Retinal pigment epithelial cell (primary cell): ENCODE measurements around the gene SLC36A3.

Experiments used
- DNase-seq: peaks from one replicate; pipeline ENCODE4 v3.0.0-alpha.2; 2010; ENCODE audit warnings: low read depth
- H3K4me3 ChIP-seq: 2 replicates; pipeline ENCODE4 v1.5.1; 2011; ENCODE audit warnings: mild to moderate bottlenecking, low read length, control low read depth, moderate library complexity
- TF ChIP-seq, protein P1 (sequence below): conservative IDR thresholded peaks from 2 replicates; pipeline ENCODE4 v1.5.1; 2011; ENCODE audit warnings: low read depth, low read length, control low read depth, inconsistent platforms

SLC36A3 gene

DNA sequence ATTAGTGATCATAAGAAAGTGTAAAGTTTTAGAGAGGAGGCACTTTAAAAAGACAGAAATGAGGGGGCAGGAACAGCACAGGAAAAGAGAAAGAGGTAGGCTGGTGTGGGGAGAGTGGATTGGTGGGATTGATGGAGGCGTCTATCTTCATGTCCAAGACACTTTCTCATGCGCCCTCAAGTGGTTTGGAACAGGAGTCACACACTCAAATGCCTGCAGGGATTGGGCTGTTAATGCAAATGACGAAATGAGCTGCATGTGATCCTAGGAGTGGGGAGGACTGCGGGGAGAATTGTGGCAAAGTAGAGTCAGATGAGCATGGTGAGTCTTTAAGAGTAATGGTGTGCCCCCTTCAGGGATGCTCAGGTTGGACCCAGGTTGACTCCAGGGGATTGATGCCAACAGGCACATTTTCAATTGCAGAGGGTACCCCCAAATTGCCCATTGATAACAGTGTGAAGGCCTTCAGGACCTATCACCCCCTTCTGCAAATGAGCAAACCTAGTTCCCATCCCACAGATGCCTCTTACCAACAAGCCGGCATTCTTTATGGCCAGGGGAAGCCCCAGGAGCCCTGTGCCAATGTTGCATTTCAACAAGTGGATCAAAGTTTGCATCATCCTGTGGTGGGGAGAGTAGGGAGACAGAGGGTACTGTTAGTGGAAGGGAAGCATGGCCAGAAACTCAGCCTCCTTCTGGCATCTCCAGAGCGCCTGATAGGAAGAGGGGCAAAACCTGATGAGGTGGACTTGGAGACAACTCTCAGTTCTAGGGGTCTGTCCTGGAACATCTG is 5.3 kb downstream of the SLC36A3 start:
- peak; percentile 4 for DNase-seq
- no peak overlapping the region for H3K4me3 ChIP-seq
- TF ChIP-seq, protein P1, sequence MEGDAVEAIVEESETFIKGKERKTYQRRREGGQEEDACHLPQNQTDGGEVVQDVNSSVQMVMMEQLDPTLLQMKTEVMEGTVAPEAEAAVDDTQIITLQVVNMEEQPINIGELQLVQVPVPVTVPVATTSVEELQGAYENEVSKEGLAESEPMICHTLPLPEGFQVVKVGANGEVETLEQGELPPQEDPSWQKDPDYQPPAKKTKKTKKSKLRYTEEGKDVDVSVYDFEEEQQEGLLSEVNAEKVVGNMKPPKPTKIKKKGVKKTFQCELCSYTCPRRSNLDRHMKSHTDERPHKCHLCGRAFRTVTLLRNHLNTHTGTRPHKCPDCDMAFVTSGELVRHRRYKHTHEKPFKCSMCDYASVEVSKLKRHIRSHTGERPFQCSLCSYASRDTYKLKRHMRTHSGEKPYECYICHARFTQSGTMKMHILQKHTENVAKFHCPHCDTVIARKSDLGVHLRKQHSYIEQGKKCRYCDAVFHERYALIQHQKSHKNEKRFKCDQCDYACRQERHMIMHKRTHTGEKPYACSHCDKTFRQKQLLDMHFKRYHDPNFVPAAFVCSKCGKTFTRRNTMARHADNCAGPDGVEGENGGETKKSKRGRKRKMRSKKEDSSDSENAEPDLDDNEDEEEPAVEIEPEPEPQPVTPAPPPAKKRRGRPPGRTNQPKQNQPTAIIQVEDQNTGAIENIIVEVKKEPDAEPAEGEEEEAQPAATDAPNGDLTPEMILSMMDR = peak; percentile 48

DNA sequence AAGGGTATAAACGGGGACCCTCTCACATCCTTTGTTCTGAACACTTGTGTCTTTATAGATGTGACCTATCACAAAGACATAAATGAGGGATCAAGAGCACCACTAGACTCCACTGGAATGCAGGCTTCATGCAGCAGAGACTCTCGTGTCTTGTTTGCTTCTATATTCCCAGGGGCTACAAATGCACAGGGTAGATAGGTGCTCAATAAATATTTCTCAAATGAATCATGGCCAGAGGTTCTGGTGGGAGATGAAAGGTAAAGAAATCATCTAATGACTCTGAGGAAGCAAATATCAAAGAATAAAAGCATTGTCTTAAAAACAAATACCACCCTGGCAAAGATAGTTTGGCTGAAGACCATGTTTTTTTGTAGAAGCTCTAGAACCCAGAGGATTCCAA is 6.6 kb downstream of the SLC36A3 start:
- TF ChIP-seq, protein P1 = no peak
- H3K4me3 ChIP-seq = no peak overlapping the region
- DNase-seq = no peak

DNA sequence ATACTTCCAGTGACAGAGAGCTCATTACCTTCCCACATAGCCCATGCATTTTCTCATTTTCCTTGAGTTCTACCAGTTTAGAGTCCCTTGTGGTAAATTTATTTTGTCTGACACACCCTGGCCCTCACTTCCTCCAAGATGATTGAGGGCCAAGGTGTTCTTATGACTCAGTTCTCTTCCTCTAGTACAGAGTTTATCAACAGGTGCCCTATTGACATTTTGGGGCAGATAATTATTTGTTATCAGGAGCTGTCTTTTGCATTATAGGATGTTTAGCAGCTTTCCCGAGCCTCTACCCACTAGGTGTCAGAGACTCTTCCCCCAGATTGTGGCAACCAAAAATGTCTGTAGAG is 7.1 kb downstream of the SLC36A3 start:
- DNase-seq = no peak
- TF ChIP-seq, protein P1 = no peak
- no peak overlapping the region for H3K4me3 ChIP-seq

DNA sequence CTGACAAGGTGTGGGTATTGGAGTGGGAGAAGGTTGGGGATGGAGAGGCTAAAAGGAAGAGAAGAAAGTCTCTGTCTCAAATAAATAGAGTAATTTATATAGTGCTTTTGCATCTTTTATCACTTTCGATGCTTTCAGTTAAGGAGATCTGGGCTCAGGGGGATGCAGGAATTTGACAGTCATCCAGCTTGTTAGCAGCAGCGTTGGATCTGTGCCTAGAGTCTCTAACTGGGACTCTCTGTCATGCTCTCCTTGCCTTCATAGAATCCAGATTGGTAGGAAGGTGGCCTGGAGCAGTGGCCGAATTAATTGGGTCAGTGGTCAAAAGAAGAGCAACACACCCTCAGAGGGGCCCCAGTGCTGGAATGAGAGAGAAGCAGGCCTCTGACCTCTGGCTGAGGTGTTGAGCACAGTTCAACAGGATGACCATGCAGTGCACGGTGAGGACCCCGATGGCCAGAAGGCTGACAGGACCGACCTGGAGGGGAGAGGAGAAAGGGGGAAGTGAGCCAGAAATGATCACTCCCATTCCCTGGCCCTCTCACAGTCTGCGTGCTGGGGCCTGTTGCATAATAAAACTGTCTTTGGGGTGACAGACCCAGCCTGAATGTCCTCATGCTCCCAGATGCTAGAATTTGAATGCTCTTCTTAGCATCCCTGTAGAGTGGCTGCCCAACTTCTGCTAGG is 7.6 kb downstream of the SLC36A3 start:
- TF ChIP-seq, protein P1 = no peak
- no peak for DNase-seq

DNA sequence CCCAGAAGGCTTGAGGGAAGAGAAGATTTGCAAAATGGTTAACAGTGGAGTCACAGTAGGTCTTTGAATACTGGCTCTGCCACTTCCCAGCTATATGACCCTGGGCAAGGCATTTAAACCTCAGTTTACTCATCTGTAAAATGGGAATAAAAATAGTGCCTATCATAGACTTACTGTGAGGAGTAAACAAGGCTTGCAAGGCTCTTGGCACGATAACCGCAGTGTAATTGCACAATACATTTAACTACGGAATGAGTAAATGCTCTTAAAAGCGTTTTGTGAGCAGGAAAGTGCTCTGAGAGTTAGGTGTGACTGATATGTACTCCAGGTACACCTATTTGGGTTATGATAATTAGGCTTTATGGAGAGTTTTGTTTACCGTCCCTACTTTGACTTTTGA is 8.4 kb downstream of the SLC36A3 start:
- DNase-seq = no peak
- no peak overlapping the region for H3K4me3 ChIP-seq
- TF ChIP-seq, protein P1 = no peak

More for the DNA sequence above, 7.6 kb downstream of the SLC36A3 start:
- no peak overlapping the region for H3K4me3 ChIP-seq

DNA sequence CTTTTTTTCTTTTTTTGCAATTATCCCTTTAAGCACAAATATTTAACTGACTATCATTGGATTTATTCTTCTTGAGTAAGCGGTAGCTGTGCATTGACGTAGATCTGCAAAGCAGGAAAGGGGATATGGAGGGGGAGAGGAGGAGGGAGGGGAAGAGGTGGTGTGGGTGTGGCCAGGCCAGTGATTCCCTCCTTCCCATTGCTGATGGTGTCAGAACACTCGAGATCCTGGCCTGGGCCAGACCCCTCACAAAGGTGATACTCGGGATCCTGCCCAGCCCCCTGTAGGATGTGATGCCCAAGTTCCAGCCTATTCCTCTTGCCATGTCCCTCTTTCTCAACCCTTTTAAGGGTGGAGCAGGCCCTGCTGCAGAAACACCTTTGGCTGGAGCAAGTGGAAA is 9.9 kb downstream of the SLC36A3 start:
- no peak for DNase-seq
- no peak overlapping the region for H3K4me3 ChIP-seq
- TF ChIP-seq, protein P1 = no peak

DNA sequence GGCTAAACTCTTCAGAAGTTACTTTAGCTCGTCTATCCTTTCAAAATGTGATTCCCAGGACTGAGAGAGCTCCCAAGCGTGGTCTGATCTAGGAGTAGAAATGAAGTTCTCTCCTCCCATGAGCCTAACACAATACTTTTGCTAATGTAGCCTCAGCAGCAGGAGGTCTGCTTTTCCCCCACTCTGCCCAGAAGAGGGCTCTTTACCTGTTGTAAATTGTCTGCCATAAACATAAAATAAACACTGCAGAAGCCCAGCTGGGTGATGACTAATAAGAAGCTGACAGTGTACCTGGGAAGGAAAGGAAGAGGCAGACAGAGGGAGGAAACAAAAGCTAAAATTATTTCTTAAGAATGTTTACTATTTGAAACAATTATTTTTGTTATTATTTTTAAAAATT is 15.4 kb downstream of the SLC36A3 start:
- no peak overlapping the region for H3K4me3 ChIP-seq
- TF ChIP-seq, protein P1 = no peak
- DNase-seq = no peak
